ENCODE measurements around the gene OSBPL1A. TPM values are rescaled to one million over a fixed set of nuclear protein-coding genes. Genes with fewer than 3 reads are reported as not detected.

The OSBPL1A gene
- total and polyA plus RNA-seq, 12 donors: 18.7 to 116 (median 60.0) TPM

DNA sequence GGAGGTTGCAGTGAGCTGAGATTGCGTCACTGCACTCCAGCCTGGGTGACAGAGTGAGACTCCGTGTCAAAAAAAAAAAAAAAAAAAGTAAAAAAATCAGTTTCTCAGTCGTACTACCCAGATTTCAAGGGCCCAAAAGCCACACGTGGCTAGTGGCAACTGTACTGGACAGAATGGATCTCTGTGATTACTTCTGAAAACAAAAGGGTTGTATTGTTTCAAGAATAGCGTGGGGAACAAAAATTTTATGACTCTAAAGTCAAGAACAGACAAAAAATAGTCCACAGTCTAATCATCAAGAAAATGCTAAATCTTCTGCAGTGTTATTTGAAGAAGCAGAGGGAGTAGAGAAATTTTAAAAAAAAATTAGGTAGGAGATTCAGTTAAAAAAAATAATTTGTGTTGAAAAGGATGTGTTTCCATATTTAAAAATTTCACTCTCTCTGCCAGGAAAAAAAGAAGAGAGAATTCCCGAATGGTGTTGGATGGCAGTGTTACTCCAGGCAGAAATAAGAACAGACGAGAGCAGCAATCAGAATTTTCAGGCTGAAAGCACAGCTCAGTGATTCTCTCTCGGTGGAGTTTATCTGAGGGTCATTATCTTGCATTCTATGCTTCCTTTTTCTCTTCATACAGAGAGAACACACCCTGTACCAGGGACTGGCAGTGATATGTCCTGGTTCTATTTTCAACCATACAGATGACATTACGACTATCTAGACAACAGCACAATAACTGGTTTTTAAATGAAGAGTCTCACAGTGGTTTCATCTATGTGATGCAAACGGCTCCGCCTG is 196.9 kb downstream of the OSBPL1A start:
- H3K36me3 ChIP-seq (replicated peaks in 1 of 2): no peaks in the 10 kb centered on the region
- H3K4me1 ChIP-seq (replicated peaks in 1 of 2): no peaks in the 10 kb centered on the region
- no peaks in the 10 kb centered on the region for H3K27me3 ChIP-seq
- H3K9me3 ChIP-seq (replicated peaks in 1 of 3): no peaks in the 10 kb centered on the region
- TF ChIP-seq, protein P1, sequence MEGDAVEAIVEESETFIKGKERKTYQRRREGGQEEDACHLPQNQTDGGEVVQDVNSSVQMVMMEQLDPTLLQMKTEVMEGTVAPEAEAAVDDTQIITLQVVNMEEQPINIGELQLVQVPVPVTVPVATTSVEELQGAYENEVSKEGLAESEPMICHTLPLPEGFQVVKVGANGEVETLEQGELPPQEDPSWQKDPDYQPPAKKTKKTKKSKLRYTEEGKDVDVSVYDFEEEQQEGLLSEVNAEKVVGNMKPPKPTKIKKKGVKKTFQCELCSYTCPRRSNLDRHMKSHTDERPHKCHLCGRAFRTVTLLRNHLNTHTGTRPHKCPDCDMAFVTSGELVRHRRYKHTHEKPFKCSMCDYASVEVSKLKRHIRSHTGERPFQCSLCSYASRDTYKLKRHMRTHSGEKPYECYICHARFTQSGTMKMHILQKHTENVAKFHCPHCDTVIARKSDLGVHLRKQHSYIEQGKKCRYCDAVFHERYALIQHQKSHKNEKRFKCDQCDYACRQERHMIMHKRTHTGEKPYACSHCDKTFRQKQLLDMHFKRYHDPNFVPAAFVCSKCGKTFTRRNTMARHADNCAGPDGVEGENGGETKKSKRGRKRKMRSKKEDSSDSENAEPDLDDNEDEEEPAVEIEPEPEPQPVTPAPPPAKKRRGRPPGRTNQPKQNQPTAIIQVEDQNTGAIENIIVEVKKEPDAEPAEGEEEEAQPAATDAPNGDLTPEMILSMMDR (IDR thresholded peaks at IDR 0.05): no peak
- TF ChIP-seq POLR2A (IDR thresholded peaks at IDR 0.05): no peak
- intact Hi-C loops (cut with DNase I): no loop called here
- H3K27ac ChIP-seq: no peak overlapping the region
- no peak overlapping the region for H3K4me3 ChIP-seq
- 76 to 81% (median 77%) methylated on average over 11 of the region's 11 CpGs for WGBS, 4 donors
- no peak for DNase-seq

DNA sequence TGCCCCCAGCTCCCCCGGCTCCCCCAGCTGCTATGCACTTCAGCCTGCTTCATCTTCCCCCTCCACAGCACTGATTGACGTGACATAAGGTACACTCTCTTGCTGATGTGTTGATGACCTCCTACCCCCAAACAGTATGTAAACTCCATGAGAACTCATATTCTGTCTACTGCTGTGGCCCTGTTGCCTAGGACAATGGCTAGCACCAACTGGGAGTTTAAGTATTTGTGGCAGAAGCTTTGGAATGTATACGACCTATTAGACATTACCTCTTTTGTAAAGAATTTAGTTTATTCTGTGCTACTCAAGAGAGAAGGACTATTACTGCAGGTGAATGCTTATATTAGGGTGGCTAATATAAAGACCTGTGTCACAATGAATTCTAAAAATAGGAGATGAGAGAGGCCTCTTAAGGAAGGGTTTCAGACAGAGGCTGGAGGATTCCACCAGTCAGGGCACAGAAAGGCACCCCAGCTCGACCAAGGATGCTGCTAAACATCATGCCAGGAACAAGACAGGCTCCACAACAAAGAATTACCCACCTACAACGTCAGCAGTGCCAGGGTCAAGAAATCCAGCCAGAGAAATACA is 198.2 kb downstream of the OSBPL1A start:
- Histone ChIP-seq H3K4me1 (replicated peaks in 1 of 2) (no peaks in the 10 kb centered on the region), H3K27ac (no peak overlapping the region), H3K9me3 (replicated peaks in 1 of 3) (no peaks in the 10 kb centered on the region), H3K4me3 (no peak overlapping the region), H3K27me3 (no peaks in the 10 kb centered on the region), H3K36me3 (replicated peaks in 1 of 2) (no peaks in the 10 kb centered on the region)
- DNase-seq: no peak
- TF ChIP-seq, protein P1 (IDR thresholded peaks at IDR 0.05): no peak
- TF ChIP-seq POLR2A (IDR thresholded peaks at IDR 0.05): no peak
- intact Hi-C loops (cut with DNase I): no loop called here
- WGBS, 4 donors: 85 to 93% (median 89%) methylated on average over 3 to 5 of the region's 5 CpGs

DNA sequence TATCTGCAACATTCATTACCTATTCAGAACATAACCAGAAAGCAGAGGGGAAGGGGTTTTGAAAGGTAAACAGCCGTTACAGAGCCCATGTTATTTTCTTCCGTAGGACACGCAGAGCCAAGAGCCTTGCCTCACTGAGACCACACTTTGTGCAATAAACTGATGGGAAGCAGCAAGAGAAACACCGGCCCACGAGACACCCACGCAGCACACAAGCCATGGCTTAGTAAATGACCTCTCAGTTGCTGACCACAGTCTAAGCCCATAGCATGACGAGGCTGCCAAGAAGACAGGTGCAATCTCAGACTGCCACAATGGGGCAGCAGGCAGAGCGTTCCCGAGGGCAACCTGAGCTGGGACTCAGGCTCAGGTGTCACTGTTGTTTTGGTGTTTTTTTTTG is 199.2 kb downstream of the OSBPL1A start:
- no peak for DNase-seq
- Histone ChIP-seq H3K4me1 (replicated peaks in 1 of 2) (no peaks in the 10 kb centered on the region), H3K27me3 (no peaks in the 10 kb centered on the region), H3K36me3 (replicated peaks in 1 of 2) (no peaks in the 10 kb centered on the region), H3K27ac (no peak overlapping the region), H3K4me3 (no peak overlapping the region), H3K9me3 (replicated peaks in 1 of 3) (no peaks in the 10 kb centered on the region)
- intact Hi-C loops (cut with DNase I): no loop called here
- no peak for TF ChIP-seq POLR2A (IDR thresholded peaks at IDR 0.05)
- TF ChIP-seq, protein P1 (IDR thresholded peaks at IDR 0.05): no peak
- 82 to 93% (median 90%) methylated on average over 9 of the region's 9 CpGs for WGBS, 4 donors

DNA sequence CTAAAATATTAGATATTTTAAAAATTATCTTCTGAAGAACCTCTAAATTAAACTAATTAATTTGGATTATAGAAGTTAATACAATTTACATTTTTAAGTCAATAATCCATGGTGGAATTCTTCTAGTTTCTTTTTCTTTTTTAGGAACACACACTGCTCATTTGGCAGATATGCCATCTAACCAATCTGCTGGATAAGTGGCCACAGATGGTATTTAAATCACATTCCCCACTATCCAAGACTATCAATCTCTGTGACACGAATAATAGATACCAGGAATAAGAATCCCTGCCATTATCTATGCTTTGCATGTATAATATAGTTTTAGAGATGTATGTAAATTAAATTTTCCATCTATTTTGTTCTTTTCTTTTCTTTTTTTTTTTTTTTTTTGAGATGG is 200.2 kb downstream of the OSBPL1A start:
- no peak for TF ChIP-seq POLR2A (IDR thresholded peaks at IDR 0.05)
- TF ChIP-seq, protein P1 (IDR thresholded peaks at IDR 0.05): no peak
- Histone ChIP-seq H3K27me3 (no peaks in the 10 kb centered on the region), H3K4me1 (replicated peaks in 1 of 2) (no peaks in the 10 kb centered on the region), H3K4me3 (no peak overlapping the region), H3K36me3 (replicated peaks in 1 of 2) (no peaks in the 10 kb centered on the region), H3K9me3 (replicated peaks in 1 of 3) (no peaks in the 10 kb centered on the region), H3K27ac (no peak overlapping the region)
- intact Hi-C loops (cut with DNase I): no loop called here
- WGBS, 4 donors: 89 to 97% (median 96%) methylated on average over 1 of the region's 1 CpG
- DNase-seq: no peak
